NCI-H1105 (cell line): ENCODE data around the gene MUSK.
"Not testable (repeated sequence)": the region's sequence is repeated elsewhere in the genome, so short reads cannot be mapped to it uniquely, and the experiment has no call there.

Experiments
- DNase-seq: peaks from one replicate; lab custom pipeline; 2025; lab: John Stamatoyannopoulos, UW

The MUSK gene

DNA sequence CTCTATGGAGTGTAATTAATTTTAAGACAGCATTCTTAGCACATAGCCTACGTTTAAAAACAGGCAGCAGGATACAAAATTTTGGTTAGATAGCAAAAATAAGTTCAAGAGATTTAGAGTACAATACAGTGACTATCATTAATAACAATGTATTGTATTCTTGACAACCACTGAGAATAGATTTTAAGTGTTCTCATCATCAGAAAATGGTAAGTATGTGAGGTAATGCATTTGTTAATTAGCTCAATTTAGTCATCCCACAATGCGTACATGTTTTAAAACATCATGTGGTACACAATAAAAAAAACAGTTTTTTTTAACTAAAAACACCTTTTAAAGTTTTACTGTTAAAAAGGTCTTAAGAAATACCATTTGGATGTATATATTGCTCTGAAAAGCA, 94.2 kb downstream of the MUSK start:
- DNase-seq: no peak

DNA sequence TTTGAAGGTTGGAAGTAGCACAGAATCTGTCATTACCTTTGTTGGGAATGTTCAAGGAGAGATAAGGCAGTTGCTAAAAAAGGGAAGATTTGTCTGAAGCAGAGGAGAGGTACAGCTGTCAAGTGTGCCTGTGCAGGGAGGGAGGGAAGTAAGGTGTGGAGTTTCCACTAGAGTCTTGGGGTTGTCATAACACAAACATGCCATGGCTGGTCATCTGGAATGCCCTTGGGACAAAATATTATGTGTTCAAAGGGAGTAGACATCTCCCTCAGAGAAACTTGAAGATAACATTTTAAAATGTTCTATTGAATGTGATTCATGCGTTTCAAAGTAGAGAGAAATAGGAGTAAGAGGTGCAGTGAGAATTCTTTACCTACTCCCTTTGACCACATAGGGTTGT, 95.0 kb downstream of the MUSK start:
- DNase-seq: no peak

GRCh38 chr9:110764006-110764405, 95.4 kb downstream of the MUSK start:
- DNase-seq: no peak

- no peak for DNase-seq
These were observed 97.3 kb downstream of the MUSK start for GRCh38 chr9:110765926-110766325.

DNA sequence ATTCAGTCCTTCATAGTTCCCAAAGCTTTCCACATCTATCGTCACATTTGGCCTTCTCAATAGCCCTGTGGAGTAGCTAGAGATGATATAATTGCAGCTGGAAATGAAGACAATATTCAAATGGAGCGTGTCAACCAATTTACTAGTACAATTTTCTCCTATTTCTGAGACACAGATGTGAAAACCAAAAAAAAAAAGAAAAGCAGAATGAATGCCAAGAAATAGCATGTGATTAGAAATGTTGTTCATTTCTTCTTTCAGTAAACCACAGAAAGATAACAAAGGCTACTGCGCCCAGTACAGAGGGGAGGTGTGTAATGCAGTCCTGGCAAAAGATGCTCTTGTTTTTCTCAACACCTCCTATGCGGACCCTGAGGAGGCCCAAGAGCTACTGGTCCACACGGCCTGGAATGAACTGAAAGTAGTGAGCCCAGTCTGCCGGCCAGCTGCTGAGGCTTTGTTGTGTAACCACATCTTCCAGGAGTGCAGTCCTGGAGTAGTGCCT, 99.0 kb downstream of the MUSK start:
- DNase-seq: no peak

- DNase-seq: no peak
These were observed 100.3 kb downstream of the MUSK start for GRCh38 chr9:110768886-110769285.

- no peak for DNase-seq
These were observed 101.1 kb downstream of the MUSK start for GRCh38 chr9:110769667-110770066.

GRCh38 chr9:110775724-110776123, 107.1 kb downstream of the MUSK start:
- no peak for DNase-seq

GRCh38 chr9:110776221-110776620, 107.6 kb downstream of the MUSK start:
- no peak for DNase-seq

GRCh38 chr9:110777196-110777875, 108.7 kb downstream of the MUSK start:
- no peak for DNase-seq

DNA sequence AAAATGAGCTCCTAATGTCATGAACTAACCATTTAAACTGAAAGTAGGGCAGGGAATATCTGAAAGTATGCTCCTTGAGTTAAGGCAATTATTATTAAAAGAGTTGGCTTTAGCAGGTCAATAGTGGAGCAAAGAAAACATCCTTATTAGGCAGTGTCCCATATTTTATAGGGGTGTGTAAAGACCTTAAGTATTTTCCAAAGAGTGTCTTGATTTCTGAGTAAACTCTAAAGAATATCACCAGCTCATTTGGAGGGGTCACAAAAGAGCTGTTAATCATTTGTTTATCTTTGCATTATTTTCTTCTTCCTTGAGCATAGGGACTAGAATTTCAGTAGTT, 109.3 kb downstream of the MUSK start:
- no peak for DNase-seq

DNA sequence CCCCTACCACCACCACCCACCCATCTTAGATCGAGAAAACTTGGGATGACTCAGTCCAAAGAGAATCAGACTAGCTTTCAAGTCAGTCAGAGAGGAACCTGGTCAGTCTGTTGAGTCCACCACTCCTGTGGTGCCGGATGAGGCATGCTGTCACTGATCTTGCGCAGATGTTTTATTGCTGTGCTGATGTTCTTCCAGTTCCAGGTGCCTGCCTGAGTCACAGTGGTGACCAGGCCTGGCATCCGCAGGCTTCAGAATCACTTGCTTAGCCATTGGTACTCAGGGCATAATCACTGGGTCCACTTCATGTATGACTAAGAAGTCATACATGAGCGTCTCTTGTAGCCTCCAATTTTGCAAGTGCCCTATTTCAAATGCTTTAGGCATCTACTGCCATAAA, 114.1 kb downstream of the MUSK start:
- DNase-seq: no peak

DNA sequence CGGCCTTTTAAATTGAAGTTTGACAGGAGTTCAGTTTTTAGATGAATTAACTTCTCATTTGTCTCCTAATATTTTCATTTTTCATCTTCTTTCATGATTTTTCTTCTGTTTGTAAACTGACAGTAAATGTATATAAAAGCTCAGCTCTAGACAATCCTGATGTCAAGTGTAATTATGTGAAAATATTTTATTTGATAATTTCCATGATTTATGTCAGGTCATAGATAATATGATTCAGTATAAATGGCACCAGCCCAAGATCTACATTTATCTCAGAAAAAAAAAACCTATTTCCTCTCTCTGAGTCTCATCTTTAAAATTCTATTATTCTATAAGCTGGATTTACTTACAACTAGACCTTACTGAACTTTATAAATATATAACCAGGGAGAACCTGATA, 115.7 kb downstream of the MUSK start:
- no peak for DNase-seq

DNA sequence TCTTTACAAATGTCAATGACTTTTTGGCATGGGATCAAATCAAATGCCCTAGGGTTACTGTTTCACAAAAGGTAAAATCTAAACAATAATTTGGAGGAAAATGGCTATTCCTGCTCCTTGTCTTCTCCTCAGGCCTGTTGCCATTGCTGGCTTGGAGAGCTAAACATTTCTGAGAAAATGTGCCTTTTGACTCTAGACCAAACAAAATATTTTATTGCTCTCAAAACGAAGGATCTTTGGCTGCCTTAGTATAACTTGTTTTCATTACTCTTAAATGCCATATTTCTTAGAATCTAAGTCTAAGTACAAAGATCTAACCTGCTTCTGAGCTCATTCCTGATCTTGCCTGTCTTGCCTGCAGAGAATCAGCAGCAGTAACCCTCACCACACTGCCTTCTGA, 116.6 kb downstream of the MUSK start:
- DNase-seq: no peak

DNA sequence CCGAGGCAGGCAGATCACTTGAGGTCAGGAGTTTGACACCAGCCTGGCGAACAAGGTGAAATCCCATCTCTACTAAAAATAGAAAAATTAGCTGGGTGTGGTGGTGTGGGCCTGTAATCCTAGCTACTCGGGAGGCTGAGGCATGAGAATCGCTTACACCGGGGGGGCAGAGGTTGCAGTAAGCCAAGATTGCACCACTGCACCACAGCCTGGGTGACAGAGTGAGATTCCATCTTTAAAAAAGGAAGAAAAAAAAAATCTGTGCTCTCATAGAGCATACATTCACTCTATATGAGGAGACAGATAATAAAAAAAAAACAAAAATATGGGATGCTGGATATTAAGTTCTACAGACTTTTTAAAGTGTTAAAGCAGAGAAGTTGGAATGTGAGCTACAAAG, 119.8 kb downstream of the MUSK start:
- not testable (repeated sequence) for DNase-seq

DNA sequence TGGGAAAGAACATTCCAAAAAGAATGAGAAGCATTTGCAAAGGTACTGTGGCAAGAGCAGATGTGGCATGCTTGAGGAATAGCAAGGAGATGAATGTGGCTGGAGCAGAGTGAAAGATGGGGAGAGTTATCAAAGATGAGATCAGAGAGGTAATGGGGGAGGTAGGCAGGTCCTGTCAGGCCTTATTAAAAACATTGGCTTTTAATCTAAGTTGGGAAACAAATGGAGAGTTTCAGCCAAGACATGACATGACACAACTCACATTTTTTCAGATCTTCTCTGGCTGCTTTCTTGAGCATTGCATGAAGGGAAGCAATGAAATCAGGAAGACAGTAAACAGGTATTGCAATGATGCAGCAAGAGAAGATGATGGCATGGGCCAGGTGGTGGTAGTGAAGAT, 120.3 kb downstream of the MUSK start:
- no peak for DNase-seq

DNA sequence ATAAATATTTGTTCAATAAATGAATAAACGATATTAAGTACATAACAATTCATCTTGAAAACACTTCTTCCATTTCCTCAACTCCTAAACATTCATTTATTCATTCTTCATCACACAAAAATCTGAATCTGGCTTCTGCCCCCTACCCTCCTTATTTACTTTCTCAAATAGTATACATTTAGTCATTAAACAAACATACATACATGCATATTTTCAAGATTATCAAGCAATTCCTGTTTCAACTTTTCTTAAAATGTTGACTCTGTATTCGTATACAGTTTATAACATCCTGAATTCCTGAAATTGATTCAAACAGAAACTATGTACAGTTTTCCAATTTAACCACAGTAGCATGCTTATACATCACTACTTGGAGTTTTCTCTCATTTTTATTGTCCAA, 129.0 kb downstream of the MUSK start:
- DNase-seq: no peak

- DNase-seq: no peak
These were observed 130.8 kb downstream of the MUSK start for GRCh38 chr9:110799396-110799795.

DNA sequence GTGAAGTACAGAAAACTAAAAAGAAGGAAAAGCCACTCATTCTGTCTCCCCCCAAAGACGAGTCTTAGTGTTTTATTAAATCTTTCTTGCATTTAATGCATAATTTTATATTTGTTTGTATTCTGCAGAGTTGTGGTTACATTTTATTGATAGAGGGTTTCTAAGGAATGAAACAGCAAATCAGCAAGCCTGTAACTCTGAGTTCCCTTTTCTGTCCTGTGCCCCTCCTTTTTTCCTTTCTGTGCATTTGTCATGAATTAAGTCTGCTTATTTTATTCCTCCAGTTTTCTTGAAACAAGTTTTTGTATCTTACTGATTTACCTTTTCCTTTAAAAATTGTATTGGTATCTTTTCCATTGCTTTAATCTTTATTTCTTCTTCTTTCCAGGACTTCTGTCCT, 132.8 kb downstream of the MUSK start:
- DNase-seq: no peak

DNA sequence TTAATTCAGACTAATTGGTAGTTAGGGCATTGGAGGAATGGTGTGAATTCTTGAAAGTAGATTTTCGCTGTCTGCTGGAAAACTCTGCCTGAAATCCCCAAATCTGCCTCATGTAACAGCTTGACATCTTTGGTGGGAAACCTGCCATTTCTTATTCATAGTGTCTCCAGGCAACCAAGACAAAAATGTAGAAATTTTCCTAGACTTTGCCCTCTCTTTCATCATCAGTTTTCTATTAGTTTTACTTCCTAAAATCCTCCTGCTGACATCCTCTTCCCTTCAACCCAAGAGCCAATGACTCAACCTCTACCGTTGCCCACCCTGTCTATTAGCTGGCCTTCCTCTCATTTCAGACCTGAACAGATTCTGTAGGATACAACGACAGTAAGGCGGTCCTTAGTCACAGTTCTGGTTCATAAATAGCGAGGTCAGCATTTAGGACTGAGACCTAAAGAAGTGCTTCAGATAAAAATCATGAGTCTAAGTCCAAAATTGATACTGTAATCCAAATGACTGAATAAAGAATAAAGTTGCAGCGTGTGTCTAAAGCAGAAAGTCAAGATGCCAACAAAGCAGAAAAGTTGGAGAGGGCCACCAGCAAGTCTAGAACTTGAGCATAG, 133.9 kb downstream of the MUSK start:
- DNase-seq: no peak

GRCh38 chr9:110807956-110808598, 139.5 kb downstream of the MUSK start:
- no peak for DNase-seq

DNA sequence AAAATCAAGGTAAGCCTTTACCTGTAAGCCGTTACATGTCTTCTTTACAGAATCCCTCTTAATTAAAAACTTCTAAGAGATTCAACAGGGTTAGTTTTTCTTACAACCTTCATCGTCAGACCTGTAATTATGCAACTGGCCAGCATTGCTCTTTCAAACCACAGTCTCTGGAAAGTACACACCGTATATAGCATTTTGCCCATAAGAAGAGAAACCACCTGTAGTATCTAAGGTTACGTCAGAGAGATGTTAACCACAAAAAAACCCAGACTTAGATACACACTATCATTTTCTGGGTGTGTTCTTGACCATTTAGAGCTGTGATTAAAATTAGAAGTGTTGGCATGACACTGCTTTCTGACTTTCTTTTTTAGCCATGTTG, 140.0 kb downstream of the MUSK start:
- DNase-seq: no peak

DNA sequence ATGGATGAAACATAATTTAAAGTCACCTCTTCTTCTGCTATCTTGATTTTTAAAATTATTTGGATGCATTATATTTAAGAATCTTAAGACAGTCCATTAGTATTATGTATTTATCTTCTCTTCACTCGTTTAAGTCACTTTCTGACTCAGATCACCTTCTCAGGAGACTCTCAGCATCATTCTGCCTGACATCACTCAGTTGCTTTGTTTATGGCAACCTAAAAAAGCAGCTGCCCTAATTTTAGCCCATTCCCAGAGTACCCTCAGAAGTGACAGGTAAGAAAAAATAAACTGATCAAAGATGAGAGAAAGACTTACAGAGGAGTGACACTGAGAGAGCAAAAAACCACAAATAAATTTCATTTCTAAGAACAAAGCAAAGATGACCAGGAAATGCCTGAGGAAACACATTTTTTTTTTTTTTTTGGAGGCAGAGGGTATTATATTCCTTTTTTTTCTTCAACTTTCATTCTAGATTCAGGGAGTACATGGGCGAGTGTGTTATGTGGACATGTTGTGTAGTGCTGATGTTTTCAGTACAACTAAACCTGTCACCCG, 140.5 kb downstream of the MUSK start:
- DNase-seq: no peak
